ENCODE data around the gene ZNF124. TPM values are rescaled to one million over a fixed set of nuclear protein-coding genes. Genes with fewer than 3 reads are reported as not detected.

The ZNF124 gene
- total and polyA plus RNA-seq, 7 donors, result 1.1 to 10.9 (median 6.8) TPM

DNA sequence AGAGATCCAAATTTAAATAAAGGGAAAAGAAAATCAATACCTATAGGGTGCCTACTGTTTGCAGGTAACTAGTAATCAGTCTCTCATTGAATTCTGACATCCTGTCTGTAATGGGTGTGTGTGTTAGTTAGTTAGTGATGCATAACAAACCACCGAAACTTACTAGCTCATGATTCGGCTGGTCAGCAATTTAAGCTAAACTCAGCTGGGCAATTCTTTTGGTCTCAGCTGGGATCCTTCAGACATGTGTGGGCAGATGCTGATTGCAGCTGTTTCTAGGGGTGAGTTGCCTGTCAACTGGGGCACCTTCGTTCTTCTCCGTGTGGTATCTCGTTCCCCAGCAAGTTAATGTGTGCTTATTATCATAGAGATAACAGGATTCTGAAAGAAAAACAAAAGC lies 40.2 kb upstream of the ZNF124 start:
- Histone ChIP-seq H3K4me3 (no peak overlapping the region), H3K27me3 (ENCODE audit: insufficient read depth in 3 of 3, low read length in 2 of 3) (no peaks in the 10 kb centered on the region), H3K9me3 (no peaks in the 10 kb centered on the region), H3K27ac (no peak overlapping the region), H3K4me1 (peaks cover 15% of the 10 kb centered on the region), H3K36me3 (ENCODE audit: insufficient read depth in 1 of 2, low read depth in 1 of 2) (no peaks in the 10 kb centered on the region)
- ATAC-seq (no peak), DNase-seq (no peak)
- intact Hi-C loops (cut with DNase I), result loop anchor here in 1 of 2 donors (5.0 kb wide), 2 partner anchors 105 to 120 kb away; partner anchors contain the start of gene ZNF496
- TF ChIP-seq CTCF (IDR thresholded peaks at IDR 0.05), result no peak
- WGBS, 3 donors, result 42 to 59% (median 54%) methylated on average over 5 of the region's 5 CpGs

- Histone ChIP-seq H3K4me3 (peak overlapping the region; percentile 96), H3K27ac (peak overlapping the region; percentile 87), H3K27me3 (ENCODE audit: insufficient read depth in 3 of 3, low read length in 2 of 3) (no peaks in the 10 kb centered on the region), H3K9me3 (no peaks in the 10 kb centered on the region), H3K36me3 (ENCODE audit: insufficient read depth in 1 of 2, low read depth in 1 of 2) (no peaks in the 10 kb centered on the region), H3K4me1 (peaks cover 15% of the 10 kb centered on the region)
- no peak for TF ChIP-seq CTCF (IDR thresholded peaks at IDR 0.05)
- intact Hi-C loops (cut with DNase I), result loop anchor here in 1 of 2 donors (5.0 kb wide), 2 partner anchors 104 to 121 kb away; partner anchors contain the start of gene ZNF496
- no peak for ATAC-seq
- DNase-seq, result no peak
- 62 to 65% (median 63%) methylated on average over 7 of the region's 7 CpGs for WGBS, 3 donors
Observed at GRCh38 chr1:247211339-247211738, 39.5 kb upstream of the ZNF124 start.

- intact Hi-C loops (cut with DNase I), result loop anchor here in 1 of 2 donors (5.0 kb wide), 2 partner anchors 103 to 122 kb away; partner anchors contain the start of gene ZNF496
- WGBS, 3 donors, result 0% methylated on average over 48 to 49 of the region's 49 CpGs
- no peak for TF ChIP-seq CTCF (IDR thresholded peaks at IDR 0.05)
- DNase-seq (peak; percentile 98 to 99), ATAC-seq (peak; percentile 100)
- H3K27ac ChIP-seq, result peak overlapping the region; percentile 87
- no peaks in the 10 kb centered on the region for H3K36me3 ChIP-seq (ENCODE audit: insufficient read depth in 1 of 2, low read depth in 1 of 2)
- no peaks in the 10 kb centered on the region for H3K9me3 ChIP-seq
- no peaks in the 10 kb centered on the region for H3K27me3 ChIP-seq (ENCODE audit: insufficient read depth in 3 of 3, low read length in 2 of 3)
- peaks cover 15% of the 10 kb centered on the region for H3K4me1 ChIP-seq
- H3K4me3 ChIP-seq, result peak overlapping the region; percentile 96
Observed at GRCh38 chr1:247210376-247211117, 38.7 kb upstream of the ZNF124 start.

DNA sequence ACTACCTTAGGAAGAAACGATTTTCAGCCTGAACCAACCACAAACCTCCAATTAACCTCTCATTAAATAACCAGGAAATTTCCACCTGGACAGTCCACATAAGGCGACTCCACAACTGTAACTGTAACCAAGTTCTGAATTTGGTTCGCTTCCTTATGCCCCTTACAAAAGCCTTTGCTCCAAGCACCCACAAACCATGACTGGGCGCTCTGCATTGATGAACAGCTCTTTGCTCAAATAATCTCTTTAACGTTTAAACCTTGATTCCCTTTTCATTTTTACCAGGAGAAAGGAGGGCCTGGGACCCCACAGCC lies 38.2 kb upstream of the ZNF124 start:
- H3K36me3 ChIP-seq (ENCODE audit: insufficient read depth in 1 of 2, low read depth in 1 of 2), result no peaks in the 10 kb centered on the region
- DNase-seq, result no peak
- H3K4me3 ChIP-seq, result peak overlapping the region; percentile 96
- TF ChIP-seq CTCF (IDR thresholded peaks at IDR 0.05), result no peak
- peaks cover 15% of the 10 kb centered on the region for H3K4me1 ChIP-seq
- peak in 1 of 4 donors; percentile 12 for ATAC-seq
- intact Hi-C loops (cut with DNase I), result loop anchor here in 1 of 2 donors (5.0 kb wide), 2 partner anchors 103 to 122 kb away; partner anchors contain the start of gene ZNF496
- H3K27me3 ChIP-seq (ENCODE audit: insufficient read depth in 3 of 3, low read length in 2 of 3), result no peaks in the 10 kb centered on the region
- peak overlapping the region; percentile 87 for H3K27ac ChIP-seq
- no peaks in the 10 kb centered on the region for H3K9me3 ChIP-seq
- WGBS, 3 donors, result 3 to 5% (median 4%) methylated on average over 5 of the region's 5 CpGs
